PC-3 (cell line): ENCODE data around the gene NT5C1B.

Experiments
- CTCF ChIP-seq: fragments of 300-600 bp; sonication (generic); conservative IDR thresholded peaks from 2 replicates; pipeline ENCODE4 v1.5.1; 2017; ENCODE audit warnings: antibody characterized with exemption, low read depth, mild to moderate bottlenecking, low read length
- EZH2 ChIP-seq: fragments of 300-600 bp; sonication (generic); IDR thresholded peaks from one replicate; pipeline ENCODE4 v1.6.1; 2017; ENCODE audit warnings: antibody characterized with exemption, mild to moderate bottlenecking, low read length; ENCODE audit not compliant: unreplicated experiment
- EZH2phosphoT487 ChIP-seq: fragments of 300-600 bp; sonication (generic); IDR thresholded peaks from 2 replicates; pipeline ENCODE4 v1.6.1; 2018; ENCODE audit warnings: mild to moderate bottlenecking, antibody characterized with exemption, low read length, borderline replicate concordance

- TF ChIP-seq CTCF (no peak), EZH2 (no peak), EZH2phosphoT487 (no peak)
Measured at GRCh38 chr2:18548621-18549020, 40.7 kb downstream of the NT5C1B start.
